Fibroblast of lung (primary cell): ENCODE results near the gene PLA2G4B. TPM values are rescaled to one million over a fixed set of nuclear protein-coding genes. Genes with fewer than 3 reads are reported as not detected.

Experiments
- DNase-seq, 2 donors: peaks; one replicate each; pipeline versions ENCODE4 v3.0.0 to v3.0.0-alpha.2; 2010; ENCODE audit warnings: low read depth in 2 of 2
- H2AFZ ChIP-seq: 2 replicates; pipeline ENCODE4 v1.5.1; 2012; ENCODE audit warnings: low read length, control low read depth, inconsistent platforms
- H3K27ac ChIP-seq: 2 replicates; pipeline ENCODE4 v1.5.1; 2011; ENCODE audit warnings: low read length, control low read depth; ENCODE audit not compliant: insufficient read depth
- H3K27me3 ChIP-seq: 2 replicates; pipeline ENCODE4 v1.5.1; 2011; ENCODE audit warnings: mild to moderate bottlenecking, low read length; ENCODE audit not compliant: control insufficient read depth, insufficient read depth
- H3K36me3 ChIP-seq: 2 replicates; pipeline ENCODE4 v1.5.1; 2011; ENCODE audit warnings: low read length; ENCODE audit not compliant: control insufficient read depth, insufficient read depth
- H3K4me1 ChIP-seq: 2 replicates; pipeline ENCODE4 v1.5.1; 2011; ENCODE audit warnings: low read length; ENCODE audit not compliant: control insufficient read depth, insufficient read depth; ENCODE audit errors: extremely low read depth
- H3K4me2 ChIP-seq: 2 replicates; pipeline ENCODE4 v1.5.1; 2011; ENCODE audit warnings: low read length, control low read depth; ENCODE audit not compliant: insufficient read depth; ENCODE audit errors: extremely low read depth
- H3K4me3 ChIP-seq, 4 experiments: fragments of 200-600 bp in 1 of 4; sonication (generic) in 1 of 4; replicated peaks in 1 of 4; 2 replicates each; pipeline ENCODE4 v1.5.1; 2011 to 2016; ENCODE audit warnings: low read length in 4 of 4, low read depth in 3 of 4, mild to moderate bottlenecking in 3 of 4, control low read depth in 2 of 4, inconsistent platforms in 1 of 4, mixed read lengths in 1 of 4; ENCODE audit not compliant: insufficient read depth in 1 of 4; ENCODE audit errors: control extremely low read depth in 1 of 4
- H3K79me2 ChIP-seq: 2 replicates; pipeline ENCODE4 v1.5.1; 2012; ENCODE audit warnings: mild to moderate bottlenecking, low read length, inconsistent platforms; ENCODE audit not compliant: control insufficient read depth, insufficient read depth
- H3K9ac ChIP-seq: 2 replicates; pipeline ENCODE4 v1.5.1; 2011; ENCODE audit warnings: mild to moderate bottlenecking, low read length, control low read depth; ENCODE audit not compliant: insufficient read depth
- H3K9me3 ChIP-seq: 2 replicates; pipeline ENCODE4 v1.5.1; 2012; ENCODE audit warnings: low read depth, low read length; ENCODE audit not compliant: control insufficient read depth, insufficient read depth
- H4K20me1 ChIP-seq: 2 replicates; pipeline ENCODE4 v1.5.1; 2011; ENCODE audit warnings: low read length; ENCODE audit not compliant: control insufficient read depth, insufficient read depth; ENCODE audit errors: extremely low read depth
- CTCF ChIP-seq, 2 donors: IDR thresholded peaks in 1 of 2; conservative IDR thresholded peaks in 1 of 2; 1 replicate in 1 of 2; 2 replicates in 1 of 2; pipeline ENCODE4 v1.5.1; 2011 to 2012; ENCODE audit warnings: low read length in 2 of 2, control low read depth in 1 of 2, inconsistent platforms in 1 of 2, low read depth in 1 of 2, mild to moderate bottlenecking in 1 of 2
- EZH2 ChIP-seq: IDR thresholded peaks from 2 replicates; pipeline ENCODE4 v1.5.1; 2012; ENCODE audit warnings: low read length, control low read depth, mild to moderate bottlenecking; ENCODE audit errors: missing control alignments
- polyA plus RNA-seq, 2 donors: library from polyadenylated mRNA; depleted of rRNA in 1 of 2; stranded (reverse) in 1 of 2; unstranded in 1 of 2; fragments of >200 nt; gene quantifications; 2 replicates each; pipeline ENCODE4 v1.2.1, GENCODE V29; 2011 to 2012; ENCODE audit warnings: missing spikeins in 1 of 2
- total RNA-seq: library from RNA; depleted of rRNA; stranded (reverse); fragments of >200 nt; gene quantifications from 2 replicates; pipeline ENCODE4 v1.2.1, GENCODE V29; 2014

Gene PLA2G4B
- total and polyA plus RNA-seq, 2 donors (not counting 1 experiment from before 2014, with no cell fraction given): 0.99 to 1.2 TPM

GRCh38 chr15:41874736-41875135 is 36.1 kb downstream of the PLA2G4B start:
- Histone ChIP-seq H2AFZ (no peak overlapping the region), H3K9me3 (no peaks in the 10 kb centered on the region), H3K4me3 (no peak overlapping the region), H3K79me2 (no peaks in the 10 kb centered on the region), H3K4me2 (no peak overlapping the region), H3K4me1 (peaks cover 6% of the 10 kb centered on the region), H3K27me3 (no peaks in the 10 kb centered on the region), H3K27ac (no peak overlapping the region), H3K36me3 (no peaks in the 10 kb centered on the region), H4K20me1 (no peaks in the 10 kb centered on the region), H3K9ac (no peak overlapping the region)
- DNase-seq: no peak
- TF ChIP-seq CTCF (conservative IDR thresholded peaks at IDR 0.05 in 1 of 2, IDR thresholded peaks at IDR 0.05 in 1 of 2; ENCODE audit: low read depth in 1 of 2, low read length in 2 of 2): no peak

- Histone ChIP-seq H3K36me3 (no peaks in the 10 kb centered on the region), H2AFZ (no peak overlapping the region), H3K4me2 (no peak overlapping the region), H4K20me1 (no peaks in the 10 kb centered on the region), H3K4me3 (no peak overlapping the region), H3K9me3 (no peaks in the 10 kb centered on the region), H3K79me2 (no peaks in the 10 kb centered on the region), H3K4me1 (peaks cover 1% of the 10 kb centered on the region), H3K27ac (no peak overlapping the region), H3K9ac (no peak overlapping the region), H3K27me3 (no peaks in the 10 kb centered on the region)
- DNase-seq: no peak
- TF ChIP-seq CTCF (conservative IDR thresholded peaks at IDR 0.05 in 1 of 2, IDR thresholded peaks at IDR 0.05 in 1 of 2; ENCODE audit: low read depth in 1 of 2, low read length in 2 of 2) (no peak), EZH2 (no peak)
Observed at GRCh38 chr15:41876007-41876406, 37.4 kb downstream of the PLA2G4B start.

- H3K79me2 ChIP-seq: no peaks in the 10 kb centered on the region
- H3K9me3 ChIP-seq: no peaks in the 10 kb centered on the region
- no peaks in the 10 kb centered on the region for H3K4me1 ChIP-seq
- H3K27ac ChIP-seq: no peak overlapping the region
- no peaks in the 10 kb centered on the region for H3K36me3 ChIP-seq
- H4K20me1 ChIP-seq: no peaks in the 10 kb centered on the region
- H2AFZ ChIP-seq: no peak overlapping the region
- H3K4me2 ChIP-seq: no peak overlapping the region
- H3K27me3 ChIP-seq: peaks cover 3% of the 10 kb centered on the region
- no peak overlapping the region for H3K4me3 ChIP-seq
- DNase-seq: no peak
- TF ChIP-seq CTCF (conservative IDR thresholded peaks at IDR 0.05 in 1 of 2, IDR thresholded peaks at IDR 0.05 in 1 of 2; ENCODE audit: low read depth in 1 of 2, low read length in 2 of 2) (no peak), EZH2 (no peak)
- H3K9ac ChIP-seq: no peak overlapping the region
Observed at GRCh38 chr15:41876689-41877088, 38.0 kb downstream of the PLA2G4B start.
